Stimulated activated naive CD8-positive, alpha-beta T cell treated with anti-CD3 and anti-CD28 coated beads, Interleukin-15, Interleukin-2, amounts not matched to agents 100 U/mL and 50 U/mL, for 24 hours (primary cell): ENCODE results near the gene HSF2.

Source experiments
- ATAC-seq: fragments of 150-1000 bp; cut with Tn5 transposase; one replicate; pipeline ENCODE4 v1.10.0; 2021
- DNase-seq: peaks from one replicate; pipeline ENCODE4 v3.0.0; 2021

Gene HSF2

GRCh38 chr6:122399348-122400120 is at the start of gene HSF2:
Gene HSF2, plus strand, starts transcription at chr6:122399652. Its CDS starts 86 bp downstream, at chr6:122399738.
- DNase-seq, result peak; percentile 93
- ATAC-seq, result peak; percentile 99

DNA sequence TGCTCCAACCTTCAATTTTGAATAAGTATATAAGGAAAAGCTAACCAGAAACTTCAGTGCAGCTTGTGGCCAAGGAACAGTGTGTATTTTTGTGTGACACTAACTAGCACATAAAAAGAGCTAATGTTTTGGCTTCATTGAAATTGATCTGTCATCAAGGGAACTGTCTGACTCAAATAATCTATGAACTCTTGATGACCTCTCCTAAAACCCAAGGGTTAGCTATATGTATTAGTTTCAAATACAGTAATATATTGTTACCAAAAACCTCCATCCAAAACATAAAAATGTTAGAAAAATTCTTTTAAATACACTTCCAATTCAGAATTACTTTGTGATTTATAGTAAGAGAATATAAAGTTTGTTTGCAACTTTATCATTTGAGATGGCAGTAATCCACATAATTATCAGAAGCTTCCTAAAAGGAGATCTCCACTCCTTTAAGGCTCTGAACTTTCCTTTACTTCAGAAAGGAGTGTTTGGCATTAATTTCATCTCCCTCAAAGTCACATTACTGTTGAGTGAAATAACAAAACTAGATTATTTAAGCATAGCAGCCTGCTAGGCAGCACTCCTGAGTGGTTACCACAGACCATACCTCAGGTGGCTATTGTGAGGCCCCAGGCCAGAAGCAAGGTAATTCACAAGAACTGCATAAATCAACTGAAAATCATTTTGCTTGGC is 46.3 kb upstream of the HSF2 start:
- ATAC-seq, result no peak

GRCh38 chr6:122360809-122361208 is 38.6 kb upstream of the HSF2 start:
- ATAC-seq, result no peak
- DNase-seq, result no peak

More for the DNA sequence above, 46.3 kb upstream of the HSF2 start:
- no peak for DNase-seq

GRCh38 chr6:122361314-122361979 is 38.0 kb upstream of the HSF2 start:
- DNase-seq (no peak), ATAC-seq (no peak)

- no peak for DNase-seq
- no peak for ATAC-seq
Measured at GRCh38 chr6:122363769-122364483, 35.5 kb upstream of the HSF2 start.

DNA sequence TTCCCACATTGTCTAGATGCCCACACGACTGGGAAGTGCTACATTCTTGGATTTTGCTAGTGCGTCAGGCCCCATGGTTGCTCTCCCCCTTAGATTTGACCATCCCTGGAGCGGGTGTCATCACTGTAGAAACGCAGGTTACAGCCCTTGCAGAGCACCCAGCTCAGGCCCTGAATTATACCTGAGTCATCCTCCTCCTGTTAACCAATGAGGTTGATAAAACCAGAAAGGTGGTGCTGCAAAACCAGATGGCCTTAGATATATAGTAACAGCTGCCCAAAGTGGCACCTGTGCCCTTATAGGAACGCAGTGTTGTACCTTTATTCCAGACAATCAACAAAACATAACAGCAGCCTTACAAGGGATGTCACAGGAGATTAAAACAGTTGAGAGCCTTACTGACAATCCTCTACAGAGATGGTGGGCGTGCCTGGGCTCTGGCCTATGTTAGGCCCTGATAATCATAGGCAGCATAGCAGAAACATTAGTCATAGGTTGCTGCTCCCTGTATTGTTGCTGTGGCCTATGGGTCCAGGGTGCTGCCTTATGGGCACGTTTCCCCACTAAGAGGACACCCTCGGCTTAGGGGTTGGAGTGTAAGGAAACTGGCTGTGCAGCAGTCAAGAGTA is 33.6 kb upstream of the HSF2 start:
- DNase-seq (no peak), ATAC-seq (no peak)

DNA sequence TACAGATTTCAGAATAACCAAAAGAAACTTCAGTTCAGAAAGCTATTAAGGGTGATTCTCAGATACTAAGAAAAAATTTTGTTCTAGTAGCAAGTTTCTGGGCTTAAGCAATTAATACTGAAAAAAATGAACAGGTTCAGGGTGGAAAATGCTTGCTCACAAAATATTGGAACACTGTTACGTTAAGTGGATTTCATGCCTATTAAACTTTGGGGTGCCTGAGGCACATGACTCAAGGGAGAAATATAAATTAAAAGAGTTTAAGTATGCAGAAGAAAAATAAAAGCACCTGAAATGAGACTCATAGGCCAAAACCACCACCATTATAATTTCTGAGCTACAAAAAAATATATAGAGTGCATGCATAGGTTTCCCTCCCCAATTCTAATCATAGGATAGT is 32.3 kb upstream of the HSF2 start:
- no peak for DNase-seq
- ATAC-seq, result no peak

DNA sequence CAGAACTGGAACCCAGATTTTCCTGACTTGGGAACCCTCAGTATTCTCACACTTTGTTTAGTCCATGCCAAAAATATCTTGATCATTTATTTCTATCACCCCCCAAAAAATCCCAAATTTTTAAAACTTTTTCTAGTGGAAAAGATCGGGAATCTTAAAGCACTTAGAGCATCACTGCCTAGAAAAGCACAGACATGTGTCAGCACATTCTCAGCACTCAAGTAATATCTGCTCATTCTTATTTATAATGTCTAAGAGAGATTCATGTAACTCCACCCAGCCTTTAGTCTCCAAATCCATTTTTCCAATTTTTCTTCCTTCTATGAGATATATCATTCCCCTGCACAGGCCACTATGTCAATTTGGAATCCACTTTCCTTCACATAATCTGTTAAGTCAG is 29.9 kb upstream of the HSF2 start:
- ATAC-seq, result no peak
- DNase-seq, result no peak

DNA sequence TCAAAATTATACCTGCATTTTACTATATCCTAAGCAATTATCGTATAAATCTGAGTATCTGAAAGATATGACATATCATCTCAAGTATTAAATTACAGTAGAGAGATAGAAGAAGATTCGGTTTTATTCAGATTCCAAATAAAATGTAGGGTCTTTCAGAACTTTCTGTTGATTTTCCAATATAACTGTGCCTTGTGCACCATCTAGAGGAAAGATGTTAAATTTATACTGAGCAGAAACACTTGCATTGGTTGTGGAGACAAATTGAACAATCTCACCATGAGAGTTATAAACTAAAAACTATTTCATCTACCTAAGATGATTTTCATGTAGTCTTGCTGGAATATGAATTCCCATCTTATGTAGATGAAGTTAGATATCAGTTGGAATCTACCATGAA is 26.8 kb upstream of the HSF2 start:
- DNase-seq, result no peak

DNA sequence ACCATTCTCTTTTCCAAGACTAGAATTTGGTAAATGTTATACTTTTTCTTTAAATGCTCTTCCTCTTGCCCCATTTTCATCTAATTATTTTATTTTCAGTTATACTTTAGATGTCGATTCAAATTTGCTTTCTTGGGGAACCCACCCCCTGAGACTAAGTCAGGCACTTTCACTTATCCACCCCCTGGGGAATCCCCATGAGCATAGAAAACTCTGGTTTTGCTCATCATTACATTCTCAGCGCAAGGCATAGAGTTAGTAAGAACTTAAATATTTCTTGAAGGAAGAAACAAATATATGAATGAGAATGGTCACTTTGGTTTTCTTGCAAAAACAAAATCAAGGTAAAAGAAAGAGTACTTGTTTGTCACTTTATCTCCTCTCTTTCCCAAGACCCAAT is 25.1 kb upstream of the HSF2 start:
- ATAC-seq (no peak), DNase-seq (no peak)

More for the DNA sequence above, 26.8 kb upstream of the HSF2 start:
- no peak for ATAC-seq

GRCh38 chr6:122376246-122376645 is 23.2 kb upstream of the HSF2 start:
- no peak for ATAC-seq
- DNase-seq, result no peak

DNA sequence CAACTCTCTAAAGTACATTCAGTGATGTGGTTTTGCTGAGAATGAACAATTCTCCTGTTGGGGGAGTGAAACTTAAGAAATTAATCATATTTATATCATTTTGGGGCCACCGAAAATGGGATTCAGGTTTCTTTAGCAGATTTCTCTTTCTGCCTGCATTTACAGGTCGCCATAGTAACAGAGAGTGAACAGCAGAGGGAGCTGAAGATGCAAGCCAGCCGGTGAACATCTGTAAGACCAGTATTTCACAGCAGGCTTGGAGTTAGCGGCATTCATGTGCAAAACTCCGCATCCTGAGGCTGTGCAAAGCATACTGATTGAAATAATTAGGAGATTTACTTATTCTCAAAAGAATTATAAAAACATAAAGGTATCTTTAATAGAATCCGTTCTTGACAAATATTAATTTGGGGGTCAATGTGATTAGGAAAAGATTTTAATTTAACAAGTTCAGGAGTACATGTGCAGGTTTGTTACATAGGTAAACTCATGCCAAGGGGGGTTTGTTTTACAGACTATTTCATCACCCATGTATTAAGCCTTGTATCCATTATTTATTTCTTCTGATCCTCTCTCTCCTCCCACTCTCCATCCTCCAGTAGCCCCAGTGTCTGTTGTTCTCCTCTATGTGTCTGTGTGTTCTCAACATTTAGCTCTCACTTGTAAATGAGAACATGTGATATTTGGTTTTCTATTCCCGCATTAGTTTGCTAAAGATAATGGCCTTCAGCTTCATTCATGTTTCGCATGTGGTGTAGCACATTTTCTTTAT is 17.8 kb upstream of the HSF2 start:
- ATAC-seq, result peak; percentile 92
- DNase-seq, result peak; percentile 42

GRCh38 chr6:122385857-122386612 is 13.4 kb upstream of the HSF2 start:
- ATAC-seq (no peak), DNase-seq (no peak)

DNA sequence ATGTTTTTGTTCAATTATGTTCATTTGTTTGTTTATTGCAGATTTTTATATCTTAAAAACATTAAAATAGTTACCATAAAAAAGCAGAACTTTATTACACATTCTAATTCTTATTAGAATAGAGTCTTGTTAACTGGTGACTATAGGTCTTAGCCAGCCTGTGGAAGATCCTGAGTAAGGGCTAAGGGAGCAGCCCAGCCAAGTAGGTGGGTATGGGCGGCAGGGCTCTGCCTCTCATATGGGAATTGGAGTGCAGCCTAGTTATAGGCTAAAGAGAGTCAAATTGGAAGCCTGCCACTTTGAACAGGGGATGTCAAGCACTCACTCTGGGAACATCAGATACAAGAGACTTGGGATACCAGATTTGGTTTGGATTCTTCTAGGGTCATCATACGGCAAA is 10.5 kb upstream of the HSF2 start:
- DNase-seq (no peak), ATAC-seq (no peak)

GRCh38 chr6:122389704-122390372 is 9.6 kb upstream of the HSF2 start:
- ATAC-seq (no peak), DNase-seq (no peak)

GRCh38 chr6:122392564-122393350 is 6.7 kb upstream of the HSF2 start:
- DNase-seq, result no peak
- no peak for ATAC-seq

DNA sequence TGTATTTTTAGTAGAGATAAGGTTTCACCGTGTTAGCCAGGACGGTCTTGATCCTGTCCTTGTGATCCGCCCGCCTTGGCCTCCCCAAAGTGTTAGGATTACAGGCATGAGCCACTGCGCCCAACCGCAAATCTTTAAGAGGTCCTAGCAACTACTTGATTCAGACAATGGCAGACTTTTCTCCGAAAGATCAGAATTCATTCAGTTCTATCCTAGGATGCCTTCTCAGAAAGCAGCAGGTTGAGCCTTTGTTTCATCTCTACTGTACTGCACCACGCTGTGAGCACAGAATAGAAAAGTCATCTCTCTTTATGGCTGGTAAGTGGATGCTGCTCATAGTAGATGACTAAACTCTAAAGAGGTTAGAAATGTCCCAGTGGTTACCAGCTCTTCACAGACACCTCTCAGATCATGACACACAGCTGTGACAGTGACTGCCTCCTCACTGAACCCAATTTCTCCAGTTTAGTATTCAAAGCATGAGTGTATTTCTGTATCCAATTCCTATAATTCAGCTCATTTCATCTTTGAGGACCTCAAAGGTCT is 6.0 kb upstream of the HSF2 start:
- DNase-seq, result no peak

GRCh38 chr6:122394016-122394415 is 5.4 kb upstream of the HSF2 start:
- ATAC-seq, result no peak

More for the DNA sequence above, 6.0 kb upstream of the HSF2 start:
- peak; percentile 99 for ATAC-seq

DNA sequence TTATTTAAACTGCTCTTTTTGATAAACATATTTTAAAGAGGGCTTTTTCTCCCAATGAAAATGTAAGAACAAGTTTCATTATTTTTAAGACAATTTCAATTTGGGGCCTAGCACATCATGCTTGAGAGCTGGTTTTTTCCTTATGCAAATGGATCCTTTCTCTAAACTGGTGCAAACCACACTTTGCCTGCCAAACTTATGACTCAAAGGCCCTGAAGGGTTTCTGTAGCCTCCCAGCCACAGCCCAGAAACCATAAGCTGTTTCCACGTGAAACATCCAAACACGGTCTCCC is 451 bp upstream of the HSF2 start:
- no peak for DNase-seq
- no peak for ATAC-seq

More at GRCh38 chr6:122394016-122394415, 5.4 kb upstream of the HSF2 start:
- DNase-seq, result no peak
